Measurements from ENCODE around the gene KCNK5.

- TF ChIP-seq JUN (IDR thresholded peaks at IDR 0.05; ENCODE audit: low read depth, low read length) (no peak), SIN3A (conservative IDR thresholded peaks at IDR 0.05 in 1 of 2, IDR thresholded peaks at IDR 0.05 in 1 of 2; ENCODE audit: low read depth in 1 of 2, low read length in 2 of 2) (no peak), CTCF (IDR thresholded peaks at IDR 0.05; ENCODE audit: control extremely low read depth in 1 of 3, insufficient read depth in 1 of 3, low read depth in 1 of 3, low read length in 3 of 3) (no peak), MAFK (IDR thresholded peaks at IDR 0.05; ENCODE audit: low read depth, low read length) (no peak), RFX5 (IDR thresholded peaks at IDR 0.05; ENCODE audit: borderline replicate concordance, low read depth, low read length) (no peak), SIX5 (IDR thresholded peaks at IDR 0.05; ENCODE audit: low read depth, low read length) (no peak)
Measured at GRCh38 chr6:39214846-39215639, 14.2 kb downstream of the KCNK5 start.
